Activated T-cell treated with anti-CD3 and anti-CD28 coated beads, Interleukin-2, amount 50 U/mL, for 24 hours (primary cell): Measurements from ENCODE around the gene PGLYRP1.

Experiments used
- DNase-seq: peaks from one replicate; pipeline ENCODE4 v3.0.0-alpha.2; 2020
- H3K27ac Mint-ChIP-seq: 2 replicates; pipeline ENCODE4 v1.8.0; 2020; ENCODE audit warnings: mild to moderate bottlenecking, mixed read lengths
- H3K27me3 Mint-ChIP-seq: 2 replicates; pipeline ENCODE4 v1.8.0; 2020; ENCODE audit warnings: mixed read lengths
- H3K36me3 Mint-ChIP-seq: 2 replicates; pipeline ENCODE4 v1.8.0; 2020; ENCODE audit warnings: low read depth, mixed read lengths
- H3K4me1 Mint-ChIP-seq: 2 replicates; pipeline ENCODE4 v1.8.0; 2020; ENCODE audit warnings: low read depth, mixed read lengths
- H3K4me3 Mint-ChIP-seq: 2 replicates; pipeline ENCODE4 v1.8.0; 2020; ENCODE audit warnings: mild to moderate bottlenecking, moderate library complexity, mixed read lengths
- H3K9me3 Mint-ChIP-seq: 2 replicates; pipeline ENCODE4 v1.8.0; 2020; ENCODE audit warnings: mixed read lengths

Gene PGLYRP1

GRCh38 chr19:46022431-46023310 lies at the start of gene PGLYRP1:
Gene PGLYRP1 (minus strand): TSS chr19:46023053. CDS start chr19:46023021, 32 bp downstream.
- H3K36me3 Mint-ChIP-seq, result no peaks in the 10 kb centered on the region
- DNase-seq, result no peak
- H3K27me3 Mint-ChIP-seq, result peaks cover 31% of the 10 kb centered on the region
- peaks cover 15% of the 10 kb centered on the region for H3K4me1 Mint-ChIP-seq
- H3K9me3 Mint-ChIP-seq, result no peaks in the 10 kb centered on the region
- no peak within 1 kb of the TSS for H3K4me3 Mint-ChIP-seq
- no peak within 1 kb of the TSS for H3K27ac Mint-ChIP-seq

- H3K9me3 Mint-ChIP-seq, result no peaks in the 10 kb centered on the region
These were observed 47.0 kb upstream of the PGLYRP1 start for GRCh38 chr19:46069806-46070341.

GRCh38 chr19:46068345-46069258 lies 45.7 kb upstream of the PGLYRP1 start:
- Mint-ChIP-seq H3K4me3 (no peak overlapping the region), H3K4me1 (peaks cover 4% of the 10 kb centered on the region), H3K9me3 (no peaks in the 10 kb centered on the region), H3K36me3 (no peaks in the 10 kb centered on the region), H3K27ac (no peak overlapping the region), H3K27me3 (peaks cover 91% of the 10 kb centered on the region)
- DNase-seq, result no peak

More at GRCh38 chr19:46069806-46070341, 47.0 kb upstream of the PGLYRP1 start:
- Mint-ChIP-seq H3K36me3 (no peaks in the 10 kb centered on the region), H3K4me1 (peaks cover 4% of the 10 kb centered on the region), H3K27ac (no peak overlapping the region), H3K4me3 (no peak overlapping the region), H3K27me3 (peaks cover 95% of the 10 kb centered on the region)
- DNase-seq, result no peak

GRCh38 chr19:46067691-46068090 lies 44.8 kb upstream of the PGLYRP1 start:
- peaks cover 4% of the 10 kb centered on the region for H3K4me1 Mint-ChIP-seq
- no peak for DNase-seq
- no peaks in the 10 kb centered on the region for H3K36me3 Mint-ChIP-seq
- H3K27me3 Mint-ChIP-seq, result peaks cover 90% of the 10 kb centered on the region
- no peak overlapping the region for H3K4me3 Mint-ChIP-seq
- H3K27ac Mint-ChIP-seq, result no peak overlapping the region
- H3K9me3 Mint-ChIP-seq, result no peaks in the 10 kb centered on the region

GRCh38 chr19:46066471-46066870 lies 43.6 kb upstream of the PGLYRP1 start:
- Mint-ChIP-seq H3K9me3 (peaks cover under 1% of the 10 kb centered on the region), H3K4me3 (no peak overlapping the region), H3K4me1 (peaks cover 4% of the 10 kb centered on the region), H3K27ac (no peak overlapping the region), H3K27me3 (peaks cover 90% of the 10 kb centered on the region), H3K36me3 (no peaks in the 10 kb centered on the region)
- no peak for DNase-seq

GRCh38 chr19:46065486-46066071 lies 42.7 kb upstream of the PGLYRP1 start:
- Mint-ChIP-seq H3K9me3 (peaks cover 3% of the 10 kb centered on the region), H3K27me3 (peaks cover 83% of the 10 kb centered on the region), H3K27ac (no peak overlapping the region), H3K4me3 (no peak overlapping the region), H3K4me1 (peaks cover 4% of the 10 kb centered on the region), H3K36me3 (no peaks in the 10 kb centered on the region)
- no peak for DNase-seq

GRCh38 chr19:46063201-46063600 lies 40.3 kb upstream of the PGLYRP1 start:
- no peak for DNase-seq
- no peaks in the 10 kb centered on the region for H3K4me1 Mint-ChIP-seq
- H3K27ac Mint-ChIP-seq, result no peak overlapping the region
- peaks cover 11% of the 10 kb centered on the region for H3K9me3 Mint-ChIP-seq
- H3K4me3 Mint-ChIP-seq, result no peak overlapping the region
- H3K27me3 Mint-ChIP-seq, result peaks cover 80% of the 10 kb centered on the region
- H3K36me3 Mint-ChIP-seq, result no peaks in the 10 kb centered on the region

GRCh38 chr19:46060012-46060411 lies 37.2 kb upstream of the PGLYRP1 start:
- no peak for DNase-seq
- no peaks in the 10 kb centered on the region for H3K36me3 Mint-ChIP-seq
- no peak overlapping the region for H3K4me3 Mint-ChIP-seq
- H3K4me1 Mint-ChIP-seq, result no peaks in the 10 kb centered on the region
- H3K27me3 Mint-ChIP-seq, result peaks cover 76% of the 10 kb centered on the region
- H3K27ac Mint-ChIP-seq, result no peak overlapping the region
- H3K9me3 Mint-ChIP-seq, result peaks cover 11% of the 10 kb centered on the region

- Mint-ChIP-seq H3K27ac (no peak overlapping the region), H3K27me3 (peaks cover 79% of the 10 kb centered on the region), H3K4me1 (no peaks in the 10 kb centered on the region), H3K36me3 (no peaks in the 10 kb centered on the region), H3K4me3 (no peak overlapping the region), H3K9me3 (peaks cover 11% of the 10 kb centered on the region)
- no peak for DNase-seq
These were observed 35.9 kb upstream of the PGLYRP1 start for GRCh38 chr19:46058778-46059177.

GRCh38 chr19:46056536-46056935 lies 33.7 kb upstream of the PGLYRP1 start:
- peaks cover 76% of the 10 kb centered on the region for H3K27me3 Mint-ChIP-seq
- no peak overlapping the region for H3K4me3 Mint-ChIP-seq
- no peaks in the 10 kb centered on the region for H3K4me1 Mint-ChIP-seq
- no peak overlapping the region for H3K27ac Mint-ChIP-seq
- H3K36me3 Mint-ChIP-seq, result no peaks in the 10 kb centered on the region
- peaks cover 11% of the 10 kb centered on the region for H3K9me3 Mint-ChIP-seq
- DNase-seq, result no peak

- Mint-ChIP-seq H3K4me1 (no peaks in the 10 kb centered on the region), H3K4me3 (no peak overlapping the region), H3K36me3 (no peaks in the 10 kb centered on the region), H3K9me3 (no peaks in the 10 kb centered on the region), H3K27ac (no peak overlapping the region), H3K27me3 (peaks cover 84% of the 10 kb centered on the region)
- no peak for DNase-seq
These were observed 30.0 kb upstream of the PGLYRP1 start for GRCh38 chr19:46052896-46053295.

- no peak overlapping the region for H3K27ac Mint-ChIP-seq
- no peak for DNase-seq
- H3K4me3 Mint-ChIP-seq, result no peak overlapping the region
- H3K27me3 Mint-ChIP-seq, result peaks cover 90% of the 10 kb centered on the region
- peaks cover 2% of the 10 kb centered on the region for H3K9me3 Mint-ChIP-seq
- no peaks in the 10 kb centered on the region for H3K4me1 Mint-ChIP-seq
- H3K36me3 Mint-ChIP-seq, result no peaks in the 10 kb centered on the region
These were observed 26.7 kb upstream of the PGLYRP1 start for GRCh38 chr19:46049597-46049996.

- H3K9me3 Mint-ChIP-seq, result peaks cover 5% of the 10 kb centered on the region
- H3K27me3 Mint-ChIP-seq, result peaks cover 89% of the 10 kb centered on the region
- DNase-seq, result no peak
- peaks cover 2% of the 10 kb centered on the region for H3K4me1 Mint-ChIP-seq
- no peak overlapping the region for H3K27ac Mint-ChIP-seq
- H3K36me3 Mint-ChIP-seq, result no peaks in the 10 kb centered on the region
- no peak overlapping the region for H3K4me3 Mint-ChIP-seq
These were observed 20.7 kb upstream of the PGLYRP1 start for GRCh38 chr19:46043519-46043918.

GRCh38 chr19:46042252-46042883 lies 19.5 kb upstream of the PGLYRP1 start:
- Mint-ChIP-seq H3K36me3 (no peaks in the 10 kb centered on the region), H3K27ac (no peak overlapping the region), H3K4me3 (no peak overlapping the region), H3K9me3 (peaks cover 3% of the 10 kb centered on the region), H3K4me1 (peaks cover 2% of the 10 kb centered on the region), H3K27me3 (peaks cover 77% of the 10 kb centered on the region)
- no peak for DNase-seq
